Naive thymus-derived CD4-positive, alpha-beta T cell (primary cell): Measurements from ENCODE around the gene LRCOL1. TPM values are rescaled to one million over a fixed set of nuclear protein-coding genes. Genes with fewer than 3 reads are reported as not detected.
A peak's percentile ranks its signal among the peaks of the same experiment; 100 is the strongest.

ENCODE experiments used
- ATAC-seq: fragments of 150-1000 bp; cut with Tn5 transposase; 2 replicates; pipeline ENCODE4 v1.10.0; 2021; ENCODE audit warnings: mild to moderate bottlenecking, moderate library complexity
- CTCF ChIA-PET: fragments of 350-600 bp; sonication (Branson Sonifier 250); formaldehyde crosslinking; loops from one replicate; lab custom pipeline; 2021; ENCODE audit warnings: antibody characterized with exemption; lab: Charles Lee
- POLR2A ChIA-PET: fragments of 350-600 bp; sonication (Branson Sonifier 250); formaldehyde crosslinking; loops from one replicate; lab custom pipeline; 2021; ENCODE audit warnings: antibody characterized with exemption, inconsistent platforms; lab: Charles Lee
- DNase-seq, 9 donors: peaks; one replicate each; pipeline versions ENCODE4 v3.0.0 to v3.0.0-alpha.2; 2020 to 2022; ENCODE audit warnings: mixed read lengths in 1 of 9
- H3K27ac ChIP-seq: one replicate; pipeline ENCODE4 v1.7.0; 2013; ENCODE audit warnings: mild to moderate bottlenecking, low read depth, low read length, moderate library complexity
- H3K27me3 ChIP-seq, 2 donors: one replicate each; pipeline ENCODE4 v1.7.0; 2013; ENCODE audit warnings: low read length in 2 of 2, mild to moderate bottlenecking in 2 of 2, moderate library complexity in 2 of 2; ENCODE audit not compliant: control insufficient read depth in 2 of 2, insufficient read depth in 2 of 2
- H3K36me3 ChIP-seq, 3 experiments: 1 replicate in 2 of 3; 2 replicates in 1 of 3; pipeline ENCODE4 v1.7.0; 2013; ENCODE audit warnings: low read length in 3 of 3, mild to moderate bottlenecking in 3 of 3, moderate library complexity in 1 of 3; ENCODE audit not compliant: insufficient read depth in 3 of 3, control insufficient read depth in 2 of 3
- H3K4me1 ChIP-seq, 2 donors: one replicate each; pipeline ENCODE4 v1.7.0; 2013; ENCODE audit warnings: low read length in 2 of 2, mild to moderate bottlenecking in 2 of 2, moderate library complexity in 1 of 2; ENCODE audit not compliant: control insufficient read depth in 2 of 2, insufficient read depth in 2 of 2
- H3K4me3 ChIP-seq: 2 replicates; pipeline ENCODE4 v1.7.0; 2013; ENCODE audit warnings: mild to moderate bottlenecking, low read length
- H3K9me3 ChIP-seq, 3 experiments: 1 replicate in 2 of 3; 2 replicates in 1 of 3; pipeline ENCODE4 v1.7.0; 2013; ENCODE audit warnings: low read length in 3 of 3; ENCODE audit not compliant: control insufficient read depth in 2 of 3
- H3K27ac Mint-ChIP-seq, 9 donors: one replicate each; pipeline ENCODE4 v1.8.0; 2020 to 2022; ENCODE audit warnings: mixed read lengths in 9 of 9, mild to moderate bottlenecking in 8 of 9, moderate library complexity in 5 of 9, inconsistent platforms in 2 of 9
- H3K27me3 Mint-ChIP-seq, 5 donors: one replicate each; pipeline ENCODE4 v1.8.0; 2021 to 2022; ENCODE audit warnings: mixed read lengths in 5 of 5, mild to moderate bottlenecking in 1 of 5
- H3K36me3 Mint-ChIP-seq, 5 donors: one replicate each; pipeline ENCODE4 v1.8.0; 2020 to 2022; ENCODE audit warnings: mixed read lengths in 5 of 5, mild to moderate bottlenecking in 3 of 5, inconsistent platforms in 1 of 5
- H3K4me1 Mint-ChIP-seq, 7 donors: one replicate each; pipeline ENCODE4 v1.8.0; 2020 to 2022; ENCODE audit warnings: mixed read lengths in 7 of 7, mild to moderate bottlenecking in 3 of 7, inconsistent platforms in 1 of 7
- H3K4me3 Mint-ChIP-seq, 10 donors: one replicate each; pipeline ENCODE4 v1.8.0; 2020 to 2022; ENCODE audit warnings: mild to moderate bottlenecking in 10 of 10, mixed read lengths in 10 of 10, moderate library complexity in 6 of 10, inconsistent platforms in 2 of 10
- H3K9me3 Mint-ChIP-seq, 11 donors: one replicate each; pipeline ENCODE4 v1.8.0; 2020 to 2022; ENCODE audit warnings: mixed read lengths in 11 of 11, mild to moderate bottlenecking in 4 of 11, inconsistent platforms in 1 of 11, moderate library complexity in 1 of 11
- intact Hi-C, 2 donors: fragments of 100-400 bp; cut with micrococcal nuclease; formaldehyde crosslinking; loops; one replicate each; pipeline ENCODE4 v1.15.1; 2023
- polyA plus RNA-seq, 2 donors: library from polyadenylated mRNA; unstranded; fragments of 300-500 nt; fragmentation: Illumina TruSeq; gene quantifications; one replicate each; pipeline ENCODE4 v1.2.3, GENCODE V29; 2021
- total RNA-seq, 6 experiments: library from RNA in 5 of 6; stranded (reverse) in 5 of 6; gene quantifications; 1 replicate in 5 of 6; 2 replicates in 1 of 6; pipeline ENCODE4 v1.2.3 and lab custom pipeline; 2021 to 2026

LRCOL1 gene
- total and polyA plus RNA-seq, 7 experiments from 2014 or later = not detected

GRCh38 chr12:132653567-132654290 lies 43.3 kb upstream of the LRCOL1 start:
- Mint-ChIP-seq H3K27ac (no peak overlapping the region), H3K36me3 (peaks cover 13 to 48% (median 28%) of the 10 kb centered on the region in 5 donors), H3K9me3 (peaks cover 0 to 2% (median 0%) of the 10 kb centered on the region in 11 donors), H3K4me1 (peaks cover 0 to 4% (median 0%) of the 10 kb centered on the region in 7 donors), H3K4me3 (no peak overlapping the region), H3K27me3 (no peaks in the 10 kb centered on the region)
- ChIA-PET POLR2A (no interaction called here), CTCF (no interaction called here)
- Histone ChIP-seq H3K27ac (no peak overlapping the region), H3K4me1 (no peaks in the 10 kb centered on the region), H3K9me3 (no peaks in the 10 kb centered on the region), H3K4me3 (no peak overlapping the region), H3K27me3 (no peaks in the 10 kb centered on the region), H3K36me3 (peaks cover 10 to 49% (median 15%) of the 10 kb centered on the region in 3 experiments)
- DNase-seq = no peak
- intact Hi-C loops = no loop called here
- no peak for ATAC-seq

- ATAC-seq (no peak), DNase-seq (no peak)
- ChIA-PET POLR2A (interaction anchor here (0.6 kb wide), 1 partner anchor 719 kb away, joined by 3 read pairs; no protein-coding TSS in a partner anchor), CTCF (no interaction called here)
- Mint-ChIP-seq H3K9me3 (peaks cover 0 to 2% (median 0%) of the 10 kb centered on the region in 11 donors), H3K27ac (peak overlapping the region in 1 of 9 donors; percentile 50), H3K27me3 (no peaks in the 10 kb centered on the region), H3K36me3 (peaks cover 1 to 42% (median 19%) of the 10 kb centered on the region in 5 donors), H3K4me1 (no peaks in the 10 kb centered on the region), H3K4me3 (no peak overlapping the region)
- Histone ChIP-seq H3K9me3 (no peaks in the 10 kb centered on the region), H3K4me1 (no peaks in the 10 kb centered on the region), H3K27me3 (no peaks in the 10 kb centered on the region), H3K36me3 (peaks cover 0 to 42% (median 11%) of the 10 kb centered on the region in 3 experiments), H3K4me3 (no peak overlapping the region), H3K27ac (no peak overlapping the region)
- intact Hi-C loops = no loop called here
Measured at GRCh38 chr12:132651444-132652100, 41.2 kb upstream of the LRCOL1 start.

- ChIA-PET CTCF (no interaction called here), POLR2A (no interaction called here)
- no peak overlapping the region for H3K4me3 ChIP-seq
- H3K36me3 Mint-ChIP-seq = peaks cover 4 to 43% (median 24%) of the 10 kb centered on the region in 5 donors
- no peaks in the 10 kb centered on the region for H3K9me3 ChIP-seq
- no peak overlapping the region for H3K27ac Mint-ChIP-seq
- no peak overlapping the region for H3K27ac ChIP-seq
- no peaks in the 10 kb centered on the region for H3K27me3 Mint-ChIP-seq
- intact Hi-C loops = no loop called here
- H3K9me3 Mint-ChIP-seq = peaks cover 0 to 2% (median 0%) of the 10 kb centered on the region in 11 donors
- no peaks in the 10 kb centered on the region for H3K27me3 ChIP-seq
- H3K36me3 ChIP-seq = peaks cover 0 to 43% (median 10%) of the 10 kb centered on the region in 3 experiments
- H3K4me1 Mint-ChIP-seq = no peaks in the 10 kb centered on the region
- H3K4me1 ChIP-seq = no peaks in the 10 kb centered on the region
- no peak overlapping the region for H3K4me3 Mint-ChIP-seq
- ATAC-seq = no peak
- DNase-seq = no peak
Measured at GRCh38 chr12:132649226-132649945, 39.0 kb upstream of the LRCOL1 start.

- POLR2A ChIA-PET = no interaction called here
- Mint-ChIP-seq H3K4me3 (no peak overlapping the region), H3K9me3 (peaks cover 0 to 2% (median 0%) of the 10 kb centered on the region in 11 donors), H3K36me3 (peaks cover 4 to 44% (median 23%) of the 10 kb centered on the region in 5 donors), H3K27ac (no peak overlapping the region), H3K4me1 (no peaks in the 10 kb centered on the region), H3K27me3 (no peaks in the 10 kb centered on the region)
- Histone ChIP-seq H3K9me3 (no peaks in the 10 kb centered on the region), H3K4me3 (no peak overlapping the region), H3K36me3 (peaks cover 0 to 45% (median 10%) of the 10 kb centered on the region in 3 experiments), H3K27ac (no peak overlapping the region), H3K27me3 (no peaks in the 10 kb centered on the region), H3K4me1 (no peaks in the 10 kb centered on the region)
- CTCF ChIA-PET = interaction anchor here (0.7 kb wide), 1 partner anchor 496 kb away, joined by 4 read pairs; no protein-coding TSS in a partner anchor
- intact Hi-C loops = no loop called here
- no peak for ATAC-seq
- no peak for DNase-seq
Measured at GRCh38 chr12:132648616-132649225, 38.3 kb upstream of the LRCOL1 start.

- no peak for DNase-seq
- Histone ChIP-seq H3K27me3 (no peaks in the 10 kb centered on the region), H3K4me1 (no peaks in the 10 kb centered on the region), H3K27ac (no peak overlapping the region), H3K9me3 (no peaks in the 10 kb centered on the region), H3K4me3 (no peak overlapping the region), H3K36me3 (peaks cover 0 to 50% (median 10%) of the 10 kb centered on the region in 3 experiments)
- Mint-ChIP-seq H3K27me3 (no peaks in the 10 kb centered on the region), H3K9me3 (peaks cover 0 to 2% (median 0%) of the 10 kb centered on the region in 11 donors), H3K4me1 (no peaks in the 10 kb centered on the region), H3K36me3 (peaks cover 4 to 42% (median 20%) of the 10 kb centered on the region in 5 donors), H3K4me3 (no peak overlapping the region), H3K27ac (no peak overlapping the region)
- ChIA-PET CTCF (interaction anchor here (0.6 kb wide), 1 partner anchor 43 kb away, joined by 6 read pairs; no protein-coding TSS in a partner anchor), POLR2A (no interaction called here)
- no peak for ATAC-seq
- intact Hi-C loops = no loop called here
Measured at GRCh38 chr12:132647858-132648257, 37.5 kb upstream of the LRCOL1 start.

GRCh38 chr12:132646850-132647249 lies 36.5 kb upstream of the LRCOL1 start:
- DNase-seq (no peak), ATAC-seq (no peak)
- H3K9me3 Mint-ChIP-seq = no peaks in the 10 kb centered on the region
- no peaks in the 10 kb centered on the region for H3K4me1 ChIP-seq
- H3K27ac ChIP-seq = no peak overlapping the region
- peaks cover 0 to 54% (median 6%) of the 10 kb centered on the region in 3 experiments for H3K36me3 ChIP-seq
- intact Hi-C loops = no loop called here
- no peaks in the 10 kb centered on the region for H3K27me3 ChIP-seq
- ChIA-PET POLR2A (no interaction called here), CTCF (no interaction called here)
- H3K36me3 Mint-ChIP-seq = peaks cover 6 to 37% (median 16%) of the 10 kb centered on the region in 5 donors
- no peaks in the 10 kb centered on the region for H3K4me1 Mint-ChIP-seq
- H3K27ac Mint-ChIP-seq = no peak overlapping the region
- H3K9me3 ChIP-seq = no peaks in the 10 kb centered on the region
- H3K4me3 Mint-ChIP-seq = no peak overlapping the region
- H3K27me3 Mint-ChIP-seq = no peaks in the 10 kb centered on the region
- no peak overlapping the region for H3K4me3 ChIP-seq
